ENCODE results near the gene AP5Z1. TPM values are rescaled to one million over a fixed set of nuclear protein-coding genes. Genes with fewer than 3 reads are reported as not detected.
"Not testable (repeated sequence)": the region's sequence is repeated elsewhere in the genome, so short reads cannot be mapped to it uniquely, and the experiment has no call there.

The AP5Z1 gene
- total and polyA plus RNA-seq, 2 donors (not counting 1 experiment from before 2014, with no cell fraction given) = 99.7 to 113 TPM

DNA sequence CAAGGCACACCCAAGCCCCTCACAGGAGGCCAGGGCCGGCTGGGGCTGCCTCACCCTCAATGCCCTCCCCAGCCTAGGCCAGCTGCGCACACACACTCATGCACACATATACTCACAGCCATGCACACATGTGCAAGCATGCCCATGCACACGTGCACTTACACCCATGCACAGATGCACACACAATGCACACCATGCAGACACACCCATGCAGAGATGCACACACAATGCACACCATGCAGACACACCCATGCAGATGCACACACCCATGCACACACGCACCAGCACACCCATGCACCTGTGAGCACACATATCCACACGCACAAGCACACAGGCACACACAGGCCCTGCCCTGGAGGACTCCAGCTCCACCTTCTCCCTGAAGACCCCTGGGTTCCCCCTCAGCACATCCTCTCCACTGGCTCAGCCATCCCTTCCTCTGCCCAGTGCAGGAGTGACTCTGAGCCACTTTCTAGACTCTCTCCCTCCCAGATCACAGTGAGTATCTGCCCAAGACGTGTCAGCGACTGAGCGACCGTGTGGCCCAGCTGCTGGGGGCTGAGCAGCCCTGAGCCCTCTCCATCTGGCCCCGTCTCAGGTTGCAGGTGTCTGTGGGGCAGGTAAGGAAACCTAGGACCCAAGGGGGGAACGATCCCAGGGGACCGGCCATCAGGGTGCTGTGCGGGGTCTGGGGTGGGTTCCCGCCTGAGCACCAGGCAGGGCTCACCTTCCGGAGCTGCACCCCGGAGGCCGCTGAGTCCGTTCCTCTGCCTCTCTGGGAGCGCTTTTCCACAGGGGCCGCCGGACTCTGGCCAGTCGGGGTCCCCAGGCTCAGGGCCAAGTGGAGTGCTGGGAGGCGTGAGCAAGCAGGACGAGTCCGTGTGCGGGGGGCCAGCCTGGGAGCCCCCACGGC is 25.8 kb downstream of the AP5Z1 start:
- no peak for ATAC-seq (ENCODE audit: low read depth)
- POLR2A ChIA-PET = no interaction called here
- WGBS (ENCODE audit: insufficient coverage) = 91% methylated on average over 26 of the region's 27 CpGs

DNA sequence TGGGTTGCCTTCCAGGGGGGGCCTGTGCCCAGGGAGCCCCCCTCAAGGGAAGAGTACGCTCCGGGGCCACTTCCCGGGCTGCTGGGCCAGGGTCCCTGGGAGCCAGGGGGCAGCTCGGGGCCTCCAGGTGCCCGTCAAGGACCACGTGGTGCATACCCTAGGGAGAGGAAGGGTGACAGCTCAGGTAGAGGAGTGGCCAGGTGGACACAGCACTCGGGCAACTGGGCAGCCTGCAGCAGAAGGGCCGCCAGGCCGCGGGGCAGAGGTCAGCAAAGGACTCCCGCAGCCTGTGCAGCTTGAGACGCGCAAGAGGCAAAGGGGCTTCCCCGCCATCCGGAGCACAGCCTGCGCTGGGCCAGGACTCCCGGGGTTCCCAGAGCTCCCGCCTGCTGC is 26.4 kb downstream of the AP5Z1 start:
- no peak overlapping the region for H3K4me3 ChIP-seq (ENCODE audit: control extremely low read depth in 1 of 5, extremely low read depth in 1 of 5, insufficient read depth in 1 of 5, low read depth in 2 of 5, low read length in 4 of 5)
- DNase-seq = no peak
- no peaks in the 10 kb centered on the region for H4K20me1 ChIP-seq (ENCODE audit: control insufficient read depth, insufficient read depth, low read length, poor library complexity, severe bottlenecking)
- POLR2A ChIA-PET = no interaction called here
- no peaks in the 10 kb centered on the region for H3K4me1 ChIP-seq (ENCODE audit: control insufficient read depth in 2 of 2, insufficient read depth in 2 of 2, low read length in 2 of 2)
- no peak overlapping the region for H3K4me3 Mint-ChIP-seq
- no peak overlapping the region for H3K4me2 ChIP-seq (replicated peaks; ENCODE audit: low read depth, low read length, poor library complexity, severe bottlenecking)
- no peak for TF ChIP-seq EZH2 (IDR thresholded peaks at IDR 0.05; ENCODE audit: borderline replicate concordance, insufficient read depth, low read depth, low read length, poor library complexity, severe bottlenecking)
- TF ChIP-seq, protein P1, sequence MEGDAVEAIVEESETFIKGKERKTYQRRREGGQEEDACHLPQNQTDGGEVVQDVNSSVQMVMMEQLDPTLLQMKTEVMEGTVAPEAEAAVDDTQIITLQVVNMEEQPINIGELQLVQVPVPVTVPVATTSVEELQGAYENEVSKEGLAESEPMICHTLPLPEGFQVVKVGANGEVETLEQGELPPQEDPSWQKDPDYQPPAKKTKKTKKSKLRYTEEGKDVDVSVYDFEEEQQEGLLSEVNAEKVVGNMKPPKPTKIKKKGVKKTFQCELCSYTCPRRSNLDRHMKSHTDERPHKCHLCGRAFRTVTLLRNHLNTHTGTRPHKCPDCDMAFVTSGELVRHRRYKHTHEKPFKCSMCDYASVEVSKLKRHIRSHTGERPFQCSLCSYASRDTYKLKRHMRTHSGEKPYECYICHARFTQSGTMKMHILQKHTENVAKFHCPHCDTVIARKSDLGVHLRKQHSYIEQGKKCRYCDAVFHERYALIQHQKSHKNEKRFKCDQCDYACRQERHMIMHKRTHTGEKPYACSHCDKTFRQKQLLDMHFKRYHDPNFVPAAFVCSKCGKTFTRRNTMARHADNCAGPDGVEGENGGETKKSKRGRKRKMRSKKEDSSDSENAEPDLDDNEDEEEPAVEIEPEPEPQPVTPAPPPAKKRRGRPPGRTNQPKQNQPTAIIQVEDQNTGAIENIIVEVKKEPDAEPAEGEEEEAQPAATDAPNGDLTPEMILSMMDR (IDR thresholded peaks at IDR 0.05) = no peak
- intact Hi-C loops (cut with micrococcal nuclease) = no loop called here
- H3K27me3 Mint-ChIP-seq = no peaks in the 10 kb centered on the region
- no peak overlapping the region for H2AFZ ChIP-seq (ENCODE audit: insufficient read depth, low read depth, low read length, poor library complexity, severe bottlenecking)
- no peak overlapping the region for H3K27ac ChIP-seq (ENCODE audit: low read length in 2 of 2)
- CTCF ChIA-PET = interaction anchor here (1.3 kb wide), 1 partner anchor 284 kb away, joined by 4 read pairs; no protein-coding TSS in a partner anchor
- no peak for ATAC-seq (ENCODE audit: low read depth)
- H3K4me1 Mint-ChIP-seq = no peaks in the 10 kb centered on the region
- no peaks in the 10 kb centered on the region for H3K79me2 ChIP-seq (ENCODE audit: control insufficient read depth, insufficient read depth, low read length)
- no peak overlapping the region for H3K9ac ChIP-seq (ENCODE audit: low read length)
- no peaks in the 10 kb centered on the region for H3K9me3 ChIP-seq (ENCODE audit: control extremely low read depth in 1 of 3, control insufficient read depth in 2 of 3, insufficient read depth in 1 of 3, low read length in 2 of 3)
- no peaks in the 10 kb centered on the region for H3K36me3 ChIP-seq (replicated peaks in 1 of 2; ENCODE audit: control extremely low read depth in 1 of 2, control insufficient read depth in 1 of 2, extremely low read depth in 1 of 2, insufficient read depth in 2 of 2, low read length in 1 of 2)
- no peak overlapping the region for H3K27ac Mint-ChIP-seq
- WGBS (ENCODE audit: insufficient coverage) = 89% methylated on average over 18 of the region's 18 CpGs
- H3K9me3 Mint-ChIP-seq (ENCODE audit: insufficient read depth) = no peaks in the 10 kb centered on the region
- no peaks in the 10 kb centered on the region for H3K27me3 ChIP-seq (replicated peaks in 1 of 4; ENCODE audit: control extremely low read depth in 1 of 4, control insufficient read depth in 3 of 4, insufficient read depth in 4 of 4, low read length in 3 of 4)

More for the DNA sequence above, 25.8 kb downstream of the AP5Z1 start:
- intact Hi-C loops (cut with micrococcal nuclease) = no loop called here
- Histone ChIP-seq H3K4me3 (ENCODE audit: control extremely low read depth in 1 of 5, extremely low read depth in 1 of 5, insufficient read depth in 1 of 5, low read depth in 2 of 5, low read length in 4 of 5) (no peak overlapping the region), H3K9me3 (ENCODE audit: control extremely low read depth in 1 of 3, control insufficient read depth in 2 of 3, insufficient read depth in 1 of 3, low read length in 2 of 3) (no peaks in the 10 kb centered on the region), H2AFZ (ENCODE audit: insufficient read depth, low read depth, low read length, poor library complexity, severe bottlenecking) (no peak overlapping the region), H3K79me2 (ENCODE audit: control insufficient read depth, insufficient read depth, low read length) (no peaks in the 10 kb centered on the region), H3K4me2 (replicated peaks; ENCODE audit: low read depth, low read length, poor library complexity, severe bottlenecking) (no peak overlapping the region), H3K27me3 (replicated peaks in 1 of 4; ENCODE audit: control extremely low read depth in 1 of 4, control insufficient read depth in 3 of 4, insufficient read depth in 4 of 4, low read length in 3 of 4) (no peaks in the 10 kb centered on the region), H3K4me1 (ENCODE audit: control insufficient read depth in 2 of 2, insufficient read depth in 2 of 2, low read length in 2 of 2) (no peaks in the 10 kb centered on the region), H4K20me1 (ENCODE audit: control insufficient read depth, insufficient read depth, low read length, poor library complexity, severe bottlenecking) (no peaks in the 10 kb centered on the region), H3K27ac (ENCODE audit: low read length in 2 of 2) (no peak overlapping the region), H3K9ac (ENCODE audit: low read length) (no peak overlapping the region), H3K36me3 (replicated peaks in 1 of 2; ENCODE audit: control extremely low read depth in 1 of 2, control insufficient read depth in 1 of 2, extremely low read depth in 1 of 2, insufficient read depth in 2 of 2, low read length in 1 of 2) (no peaks in the 10 kb centered on the region)
- Mint-ChIP-seq H3K4me3 (no peak overlapping the region), H3K27ac (no peak overlapping the region), H3K9me3 (ENCODE audit: insufficient read depth) (no peaks in the 10 kb centered on the region), H3K4me1 (no peaks in the 10 kb centered on the region), H3K27me3 (no peaks in the 10 kb centered on the region)
- no peak for DNase-seq
- CTCF ChIA-PET = interaction anchor here (1.1 to 1.3 kb wide), 2 partner anchors 283 to 284 kb away, joined by 3 to 4 read pairs; no protein-coding TSS in a partner anchor
- TF ChIP-seq, protein P1 (IDR thresholded peaks at IDR 0.05) = no peak
- no peak for TF ChIP-seq EZH2 (IDR thresholded peaks at IDR 0.05; ENCODE audit: borderline replicate concordance, insufficient read depth, low read depth, low read length, poor library complexity, severe bottlenecking)

DNA sequence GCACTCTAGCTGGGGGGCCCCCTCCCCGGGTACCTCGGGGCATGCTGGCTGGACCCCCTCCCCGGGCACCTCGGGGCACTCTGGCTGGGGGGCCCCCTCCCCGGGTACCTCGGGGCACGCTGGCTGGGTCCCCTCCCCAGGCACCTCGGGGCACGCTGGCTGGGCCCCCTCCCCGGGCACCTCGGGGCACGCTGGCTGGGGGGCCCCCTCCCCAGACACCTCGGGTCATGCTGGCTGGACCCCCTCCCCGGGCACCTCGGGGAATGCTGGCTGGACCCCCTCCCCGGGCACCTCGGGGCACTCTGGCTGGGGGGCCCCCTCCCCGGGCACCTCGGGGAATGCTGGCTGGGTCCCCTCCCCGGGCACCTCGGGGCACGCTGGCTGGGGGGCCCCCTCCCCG is 27.2 kb downstream of the AP5Z1 start:
- DNase-seq; intact Hi-C loops (cut with micrococcal nuclease); POLR2A ChIA-PET; H3K4me3 Mint-ChIP-seq; H3K4me1 Mint-ChIP-seq; H3K4me3 ChIP-seq (ENCODE audit: control extremely low read depth in 1 of 5, extremely low read depth in 1 of 5, insufficient read depth in 1 of 5, low read depth in 2 of 5, low read length in 4 of 5); H3K79me2 ChIP-seq (ENCODE audit: control insufficient read depth, insufficient read depth, low read length); H3K27ac ChIP-seq (ENCODE audit: low read length in 2 of 2); ATAC-seq (ENCODE audit: low read depth); H3K9me3 Mint-ChIP-seq (ENCODE audit: insufficient read depth); H3K27me3 Mint-ChIP-seq; H3K27ac Mint-ChIP-seq; H3K27me3 ChIP-seq (replicated peaks in 1 of 4; ENCODE audit: control extremely low read depth in 1 of 4, control insufficient read depth in 3 of 4, insufficient read depth in 4 of 4, low read length in 3 of 4); H3K36me3 ChIP-seq (replicated peaks in 1 of 2; ENCODE audit: control extremely low read depth in 1 of 2, control insufficient read depth in 1 of 2, extremely low read depth in 1 of 2, insufficient read depth in 2 of 2, low read length in 1 of 2); H3K9me3 ChIP-seq (ENCODE audit: control extremely low read depth in 1 of 3, control insufficient read depth in 2 of 3, insufficient read depth in 1 of 3, low read length in 2 of 3); H3K4me1 ChIP-seq (ENCODE audit: control insufficient read depth in 2 of 2, insufficient read depth in 2 of 2, low read length in 2 of 2); H2AFZ ChIP-seq (ENCODE audit: insufficient read depth, low read depth, low read length, poor library complexity, severe bottlenecking); H3K9ac ChIP-seq (ENCODE audit: low read length); H3K4me2 ChIP-seq (replicated peaks; ENCODE audit: low read depth, low read length, poor library complexity, severe bottlenecking); H4K20me1 ChIP-seq (ENCODE audit: control insufficient read depth, insufficient read depth, low read length, poor library complexity, severe bottlenecking): not testable (repeated sequence)
- 96% methylated on average over 23 of the region's 23 CpGs for WGBS (ENCODE audit: insufficient coverage)
- CTCF ChIA-PET = interaction anchor here (1.3 kb wide), 1 partner anchor 283 kb away, joined by 4 read pairs; no protein-coding TSS in a partner anchor

All from B cell (primary cell).